GOT3 (cell line): Measurements from ENCODE around the gene HS6ST3.

Experiments
- DNase-seq: peaks from one replicate; lab custom pipeline; 2025; ENCODE audit warnings: mixed read lengths; lab: John Stamatoyannopoulos, UW

The HS6ST3 gene

GRCh38 chr13:96661612-96662011, 571.7 kb downstream of the HS6ST3 start:
- DNase-seq, result no peak

GRCh38 chr13:96662036-96662435, 572.1 kb downstream of the HS6ST3 start:
- DNase-seq, result no peak

GRCh38 chr13:96667294-96668018, 577.5 kb downstream of the HS6ST3 start:
- no peak for DNase-seq

GRCh38 chr13:96671073-96671472, 581.2 kb downstream of the HS6ST3 start:
- no peak for DNase-seq

- no peak for DNase-seq
Observed at GRCh38 chr13:96672016-96672415, 582.1 kb downstream of the HS6ST3 start.

- no peak for DNase-seq
Observed at GRCh38 chr13:96673825-96674224, 583.9 kb downstream of the HS6ST3 start.

GRCh38 chr13:96677029-96677428, 587.1 kb downstream of the HS6ST3 start:
- DNase-seq, result no peak

GRCh38 chr13:96678801-96679200, 588.9 kb downstream of the HS6ST3 start:
- no peak for DNase-seq

GRCh38 chr13:96680898-96681297, 591.0 kb downstream of the HS6ST3 start:
- no peak for DNase-seq

- DNase-seq, result no peak
Observed at GRCh38 chr13:96681766-96682165, 591.9 kb downstream of the HS6ST3 start.

- no peak for DNase-seq
Observed at GRCh38 chr13:96684469-96684868, 594.6 kb downstream of the HS6ST3 start.

- DNase-seq, result no peak
Observed at GRCh38 chr13:96684907-96685306, 595.0 kb downstream of the HS6ST3 start.

GRCh38 chr13:96686286-96686685, 596.4 kb downstream of the HS6ST3 start:
- DNase-seq, result no peak

- no peak for DNase-seq
Observed at GRCh38 chr13:96687191-96687590, 597.3 kb downstream of the HS6ST3 start.

GRCh38 chr13:96690998-96691397, 601.1 kb downstream of the HS6ST3 start:
- DNase-seq, result no peak

GRCh38 chr13:96696389-96696900, 606.5 kb downstream of the HS6ST3 start:
- no peak for DNase-seq

- no peak for DNase-seq
Observed at GRCh38 chr13:96700657-96701056, 610.8 kb downstream of the HS6ST3 start.

- no peak for DNase-seq
Observed at GRCh38 chr13:96707146-96707545, 617.2 kb downstream of the HS6ST3 start.

- DNase-seq, result no peak
Observed at GRCh38 chr13:96710166-96710862, 620.4 kb downstream of the HS6ST3 start.

- DNase-seq, result no peak
Observed at GRCh38 chr13:96720446-96720845, 630.5 kb downstream of the HS6ST3 start.

- no peak for DNase-seq
Observed at GRCh38 chr13:96726651-96727050, 636.7 kb downstream of the HS6ST3 start.

GRCh38 chr13:96728463-96728862, 638.6 kb downstream of the HS6ST3 start:
- no peak for DNase-seq

- DNase-seq, result no peak
Observed at GRCh38 chr13:96730676-96731075, 640.8 kb downstream of the HS6ST3 start.
